ENCODE measurements around the gene MSH4. TPM values are rescaled to one million over a fixed set of nuclear protein-coding genes. Genes with fewer than 3 reads are reported as not detected.

MSH4 gene
- total and polyA plus RNA-seq, 2 donors from 2014 or later, result 0.41 TPM; not detected in 1

DNA sequence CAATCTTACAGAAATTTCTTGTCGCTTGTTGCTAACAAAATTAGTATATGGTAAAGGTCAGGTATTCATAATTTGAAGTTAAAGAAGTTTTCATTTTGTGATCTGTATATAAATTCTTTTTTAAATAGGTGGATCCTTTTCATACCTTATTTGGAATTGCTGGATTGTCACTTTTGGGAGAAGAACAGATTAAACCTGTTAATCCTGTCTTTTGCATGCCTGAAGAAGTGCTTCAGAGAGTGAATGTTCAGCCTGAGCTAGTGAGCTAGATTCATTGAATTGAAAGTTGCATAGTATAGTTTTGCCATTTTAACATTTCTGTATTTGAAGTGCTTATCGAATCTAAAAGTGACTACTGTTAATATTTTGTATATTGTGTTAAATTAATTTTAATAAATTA lies 2.3 kb upstream of the MSH4 start:
- no peak for DNase-seq
- no peak for FAIRE-seq
- H3K27ac ChIP-seq (ENCODE audit: low read depth in 2 of 2, low read length in 2 of 2), result no peak overlapping the region
- peaks cover 9 to 28% (median 27%) of the 10 kb centered on the region in 3 donors for H3K36me3 ChIP-seq (ENCODE audit: control insufficient read depth in 2 of 3, insufficient read depth in 3 of 3, low read length in 3 of 3)
- H3K27me3 ChIP-seq (ENCODE audit: control insufficient read depth, insufficient read depth, low read length), result no peaks in the 10 kb centered on the region
- no peaks in the 10 kb centered on the region for H3K9me3 ChIP-seq (ENCODE audit: control insufficient read depth in 2 of 3, insufficient read depth in 1 of 3, low read length in 3 of 3)
- TF ChIP-seq, protein P1, sequence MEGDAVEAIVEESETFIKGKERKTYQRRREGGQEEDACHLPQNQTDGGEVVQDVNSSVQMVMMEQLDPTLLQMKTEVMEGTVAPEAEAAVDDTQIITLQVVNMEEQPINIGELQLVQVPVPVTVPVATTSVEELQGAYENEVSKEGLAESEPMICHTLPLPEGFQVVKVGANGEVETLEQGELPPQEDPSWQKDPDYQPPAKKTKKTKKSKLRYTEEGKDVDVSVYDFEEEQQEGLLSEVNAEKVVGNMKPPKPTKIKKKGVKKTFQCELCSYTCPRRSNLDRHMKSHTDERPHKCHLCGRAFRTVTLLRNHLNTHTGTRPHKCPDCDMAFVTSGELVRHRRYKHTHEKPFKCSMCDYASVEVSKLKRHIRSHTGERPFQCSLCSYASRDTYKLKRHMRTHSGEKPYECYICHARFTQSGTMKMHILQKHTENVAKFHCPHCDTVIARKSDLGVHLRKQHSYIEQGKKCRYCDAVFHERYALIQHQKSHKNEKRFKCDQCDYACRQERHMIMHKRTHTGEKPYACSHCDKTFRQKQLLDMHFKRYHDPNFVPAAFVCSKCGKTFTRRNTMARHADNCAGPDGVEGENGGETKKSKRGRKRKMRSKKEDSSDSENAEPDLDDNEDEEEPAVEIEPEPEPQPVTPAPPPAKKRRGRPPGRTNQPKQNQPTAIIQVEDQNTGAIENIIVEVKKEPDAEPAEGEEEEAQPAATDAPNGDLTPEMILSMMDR (IDR thresholded peaks at IDR 0.05; ENCODE audit: borderline replicate concordance, extremely low read depth, insufficient read depth), result no peak
- no peak overlapping the region for H3K9ac ChIP-seq (ENCODE audit: low read length in 3 of 3)
- intact Hi-C loops (cut with DNase I), result no loop called here
- no peak overlapping the region for H3K4me3 ChIP-seq (ENCODE audit: low read length in 3 of 3)
- H3K4me1 ChIP-seq (ENCODE audit: control insufficient read depth in 2 of 3, insufficient read depth in 2 of 3, low read depth in 1 of 3, low read length in 3 of 3), result peaks cover 0 to 5% (median 2%) of the 10 kb centered on the region in 3 donors

DNA sequence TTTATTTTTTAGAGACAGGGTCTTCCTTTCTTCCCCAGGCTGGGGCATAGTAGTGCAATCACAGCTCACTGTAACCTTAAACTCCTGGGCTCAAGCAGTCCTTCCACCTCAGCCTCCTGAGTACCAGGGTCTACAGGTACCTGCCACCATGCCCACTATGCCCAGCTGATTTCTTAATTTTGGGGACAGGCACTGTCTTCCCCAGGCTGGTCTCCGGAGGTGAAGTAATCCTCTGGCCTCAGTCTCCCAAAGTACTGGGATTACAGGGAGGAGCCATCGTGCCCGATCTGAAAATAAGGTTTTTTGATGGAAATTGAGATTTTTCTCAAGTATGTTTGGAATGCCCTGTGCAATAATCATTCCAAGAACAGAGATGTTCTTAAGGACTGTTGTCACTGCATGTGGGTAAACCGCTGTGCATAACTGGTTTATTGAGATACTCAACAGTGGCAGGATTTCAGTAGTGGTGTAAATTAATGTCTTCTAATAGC lies 934 bp upstream of the MSH4 start:
- Histone ChIP-seq H3K9me3 (ENCODE audit: control insufficient read depth in 2 of 3, insufficient read depth in 1 of 3, low read length in 3 of 3) (no peaks in the 10 kb centered on the region), H3K4me3 (ENCODE audit: low read length in 3 of 3) (no peak overlapping the region), H3K4me1 (ENCODE audit: control insufficient read depth in 2 of 3, insufficient read depth in 2 of 3, low read depth in 1 of 3, low read length in 3 of 3) (peaks cover 0 to 5% (median 2%) of the 10 kb centered on the region in 3 donors), H3K9ac (ENCODE audit: low read length in 3 of 3) (no peak overlapping the region), H3K27ac (ENCODE audit: low read depth in 2 of 2, low read length in 2 of 2) (peak overlapping the region in 1 of 2 donors; percentile 10), H3K27me3 (ENCODE audit: control insufficient read depth, insufficient read depth, low read length) (no peaks in the 10 kb centered on the region), H3K36me3 (ENCODE audit: control insufficient read depth in 2 of 3, insufficient read depth in 3 of 3, low read length in 3 of 3) (peaks cover 9 to 28% (median 27%) of the 10 kb centered on the region in 3 donors)
- DNase-seq (no peak), FAIRE-seq (no peak)
- intact Hi-C loops (cut with DNase I), result no loop called here
- TF ChIP-seq, protein P1 (IDR thresholded peaks at IDR 0.05; ENCODE audit: borderline replicate concordance, extremely low read depth, insufficient read depth), result no peak

DNA sequence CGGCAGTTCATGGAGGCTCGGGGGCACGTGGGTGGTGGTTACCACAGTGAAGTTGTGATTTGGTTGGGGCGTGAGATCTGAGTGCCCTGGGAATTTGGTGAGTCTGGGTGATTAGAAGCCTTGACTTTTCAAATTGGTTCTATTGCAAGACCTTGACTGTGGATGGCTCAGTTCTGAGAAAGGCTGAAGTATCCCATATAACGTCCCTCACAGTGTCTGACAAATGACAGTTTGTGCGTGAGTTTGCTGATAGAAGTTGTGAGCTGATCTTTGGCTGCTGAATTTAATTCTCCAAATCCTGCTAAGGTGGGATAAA lies 549 bp downstream of the MSH4 start:
- no peak for FAIRE-seq
- H3K9ac ChIP-seq (ENCODE audit: low read length in 3 of 3), result no peak overlapping the region
- no peaks in the 10 kb centered on the region for H3K27me3 ChIP-seq (ENCODE audit: control insufficient read depth, insufficient read depth, low read length)
- H3K27ac ChIP-seq (ENCODE audit: low read depth in 2 of 2, low read length in 2 of 2), result no peak overlapping the region
- H3K36me3 ChIP-seq (ENCODE audit: control insufficient read depth in 2 of 3, insufficient read depth in 3 of 3, low read length in 3 of 3), result peaks cover 6 to 25% (median 21%) of the 10 kb centered on the region in 3 donors
- no peak overlapping the region for H3K4me3 ChIP-seq (ENCODE audit: low read length in 3 of 3)
- intact Hi-C loops (cut with DNase I), result no loop called here
- DNase-seq, result no peak
- TF ChIP-seq, protein P1 (IDR thresholded peaks at IDR 0.05; ENCODE audit: borderline replicate concordance, extremely low read depth, insufficient read depth), result no peak
- H3K4me1 ChIP-seq (ENCODE audit: control insufficient read depth in 2 of 3, insufficient read depth in 2 of 3, low read depth in 1 of 3, low read length in 3 of 3), result peaks cover 0 to 5% (median 2%) of the 10 kb centered on the region in 3 donors
- H3K9me3 ChIP-seq (ENCODE audit: control insufficient read depth in 2 of 3, insufficient read depth in 1 of 3, low read length in 3 of 3), result no peaks in the 10 kb centered on the region

All from kidney (tissue), 14 donors.